NCI-H1105 treated with DMSO at 0.1 percent for 48 hours (cell line): ENCODE data around the gene HTR5A.
"Not testable (repeated sequence)": the region's sequence is repeated elsewhere in the genome, so short reads cannot be mapped to it uniquely, and the experiment has no call there.

Experiments used
- DNase-seq: peaks from one replicate; lab custom pipeline; 2025; lab: John Stamatoyannopoulos, UW

Gene HTR5A

GRCh38 chr7:155069992-155070751, at the start of gene HTR5A:
TSS of gene HTR5A (plus strand) at chr7:155070324. CDS start at chr7:155070900, 576 bp downstream.
- DNase-seq: no peak

GRCh38 chr7:155020996-155021395, 49.1 kb upstream of the HTR5A start:
- no peak for DNase-seq

- DNase-seq: no peak
Observed at GRCh38 chr7:155021699-155022145, 48.4 kb upstream of the HTR5A start.

- DNase-seq: no peak
Observed at GRCh38 chr7:155027879-155028278, 42.2 kb upstream of the HTR5A start.

- no peak for DNase-seq
Observed at GRCh38 chr7:155032978-155033377, 37.1 kb upstream of the HTR5A start.

- DNase-seq: not testable (repeated sequence)
Observed at GRCh38 chr7:155034495-155034894, 35.6 kb upstream of the HTR5A start.

- no peak for DNase-seq
Observed at GRCh38 chr7:155038335-155038734, 31.8 kb upstream of the HTR5A start.

- no peak for DNase-seq
Observed at GRCh38 chr7:155043756-155044155, 26.4 kb upstream of the HTR5A start.

GRCh38 chr7:155048006-155048405, 22.1 kb upstream of the HTR5A start:
- DNase-seq: no peak

GRCh38 chr7:155051355-155051754, 18.8 kb upstream of the HTR5A start:
- no peak for DNase-seq

- no peak for DNase-seq
Observed at GRCh38 chr7:155053002-155053401, 17.1 kb upstream of the HTR5A start.

GRCh38 chr7:155054761-155055160, 15.4 kb upstream of the HTR5A start:
- DNase-seq: no peak

- DNase-seq: no peak
Observed at GRCh38 chr7:155057076-155057475, 13.0 kb upstream of the HTR5A start.

GRCh38 chr7:155058896-155059295, 11.2 kb upstream of the HTR5A start:
- DNase-seq: no peak

- no peak for DNase-seq
Observed at GRCh38 chr7:155059703-155060102, 10.4 kb upstream of the HTR5A start.

GRCh38 chr7:155062411-155062810, 7.7 kb upstream of the HTR5A start:
- DNase-seq: no peak

- DNase-seq: no peak
Observed at GRCh38 chr7:155064186-155064585, 5.9 kb upstream of the HTR5A start.

- DNase-seq: peak; percentile 10
Observed at GRCh38 chr7:155066417-155066950, 3.6 kb upstream of the HTR5A start.

- no peak for DNase-seq
Observed at GRCh38 chr7:155071121-155071651, 1.1 kb downstream of the HTR5A start.

GRCh38 chr7:155071916-155072571, 1.9 kb downstream of the HTR5A start:
- no peak for DNase-seq

GRCh38 chr7:155073922-155074321, 3.8 kb downstream of the HTR5A start:
- no peak for DNase-seq

- no peak for DNase-seq
Observed at GRCh38 chr7:155084021-155084420, 13.9 kb downstream of the HTR5A start.

GRCh38 chr7:155084969-155085368, 14.8 kb downstream of the HTR5A start:
- DNase-seq: no peak
